Activated CD8-positive, alpha-beta memory T cell treated with anti-CD3 and anti-CD28 coated beads, Interleukin-2, amount 50 U/mL, for 48 hours (primary cell): ENCODE data around the gene P2RY14.
"Not testable (repeated sequence)": the region's sequence is repeated elsewhere in the genome, so short reads cannot be mapped to it uniquely, and the experiment has no call there.

ENCODE experiments used
- DNase-seq: peaks from one replicate; pipeline ENCODE4 v3.0.0-alpha.2; 2020

P2RY14 gene

GRCh38 chr3:151256749-151257148 is 21.6 kb downstream of the P2RY14 start:
- DNase-seq, result no peak

DNA sequence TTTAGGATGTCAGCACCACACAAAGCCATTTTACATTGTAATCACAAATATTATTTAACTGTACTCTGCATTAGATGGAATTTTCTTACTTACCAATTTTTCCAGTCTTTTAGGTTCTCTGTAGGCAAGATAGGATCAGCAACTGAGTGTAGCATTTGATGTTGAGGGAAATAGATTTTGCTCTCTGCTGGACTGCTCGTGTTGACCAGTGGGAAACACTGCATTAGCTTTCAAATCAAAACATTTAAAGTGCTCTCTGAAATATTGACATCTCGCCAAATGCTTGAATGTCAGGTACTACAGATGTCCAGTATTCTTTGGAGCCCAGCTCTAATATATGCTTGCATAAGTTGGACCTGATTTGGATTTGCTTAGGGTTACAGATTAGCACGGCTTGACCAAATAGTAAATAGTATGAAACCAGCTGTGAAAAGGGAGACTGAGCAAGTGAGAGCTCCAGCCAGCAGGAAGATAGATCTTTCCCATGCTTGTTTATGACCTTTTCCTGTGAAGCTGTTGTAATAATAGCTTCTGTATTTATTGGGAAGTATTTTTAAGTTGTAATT is 29.5 kb downstream of the P2RY14 start:
- no peak for DNase-seq

DNA sequence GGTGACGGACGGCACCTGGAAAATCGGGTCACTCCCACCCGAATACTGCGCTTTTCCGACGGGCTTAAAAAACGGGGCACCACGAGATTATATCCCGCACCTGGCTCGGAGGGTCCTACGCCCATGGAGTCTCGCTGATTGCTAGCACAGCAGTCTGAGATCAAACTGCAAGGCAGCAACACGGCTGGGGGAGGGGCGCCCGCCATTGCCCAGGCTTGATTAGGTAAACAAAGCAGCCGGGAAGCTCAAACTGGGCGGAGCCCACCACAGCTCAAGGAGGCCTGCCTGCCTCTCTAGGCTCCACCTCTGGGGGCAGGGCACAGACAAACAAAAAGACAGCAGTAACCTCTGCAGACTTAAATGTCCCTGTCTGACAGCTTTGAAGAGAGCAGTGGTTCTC is 36.3 kb downstream of the P2RY14 start:
- not testable (repeated sequence) for DNase-seq

DNA sequence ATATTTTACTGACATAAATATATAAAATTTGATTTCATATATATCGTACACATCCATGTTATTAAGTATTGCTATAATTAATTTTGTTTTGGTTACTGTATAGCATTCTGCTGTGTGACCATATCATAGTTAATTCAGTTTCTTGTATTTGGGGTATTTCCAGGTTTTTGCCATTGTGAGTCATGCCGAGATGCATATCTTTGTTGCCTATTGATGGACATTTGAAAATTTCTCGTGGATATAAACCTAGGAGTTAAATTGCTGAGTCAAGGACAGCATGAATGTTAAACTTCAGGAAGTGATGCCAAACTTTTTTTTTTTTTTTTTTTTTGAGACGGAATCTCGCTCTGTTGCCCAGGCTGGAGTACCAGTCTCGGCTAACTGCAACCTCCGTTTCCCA is 41.6 kb downstream of the P2RY14 start:
- DNase-seq, result no peak

DNA sequence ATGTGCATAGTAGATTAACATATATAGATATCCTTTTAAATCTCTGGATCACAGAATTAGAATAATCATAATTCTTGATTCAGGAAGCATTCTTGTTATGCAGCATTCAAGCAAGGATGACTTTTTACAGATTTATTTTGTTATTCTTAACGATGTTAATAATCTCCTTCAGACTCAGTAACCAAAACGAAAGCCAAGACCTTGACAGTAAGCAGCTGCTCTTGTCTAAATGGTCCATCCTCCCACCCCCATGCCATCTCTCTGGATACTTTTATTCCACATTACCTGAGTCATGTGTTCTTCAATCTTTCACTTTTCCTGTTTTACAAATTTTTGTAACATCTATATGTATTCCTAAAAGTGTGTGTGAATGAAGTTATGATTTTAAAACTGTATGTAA is 42.0 kb downstream of the P2RY14 start:
- DNase-seq, result no peak

DNA sequence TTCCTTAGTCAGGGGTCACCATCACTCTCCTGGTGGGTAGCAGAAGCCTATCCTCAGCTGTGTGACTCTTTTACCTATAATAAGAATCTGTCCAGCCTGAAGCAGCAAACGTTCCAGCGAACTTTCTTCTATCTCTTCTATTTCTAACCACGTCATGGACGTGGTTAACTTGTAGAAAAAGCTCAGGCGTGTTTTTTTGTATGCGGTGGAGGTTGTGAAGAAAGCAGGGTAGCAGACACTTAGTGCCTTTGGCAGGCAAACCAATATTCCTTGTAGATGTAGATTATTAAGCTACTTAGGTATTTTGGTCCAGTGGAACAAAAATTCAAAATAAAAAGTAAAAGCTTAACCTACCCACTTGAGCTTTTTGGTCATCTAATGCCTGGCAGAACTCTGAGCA is 43.5 kb downstream of the P2RY14 start:
- DNase-seq, result no peak

- no peak for DNase-seq
Measured at GRCh38 chr3:151232991-151233390, 45.4 kb downstream of the P2RY14 start.

- DNase-seq, result not testable (repeated sequence)
Measured at GRCh38 chr3:151232403-151232802, 45.9 kb downstream of the P2RY14 start.

GRCh38 chr3:151230646-151231045 is 47.7 kb downstream of the P2RY14 start:
- DNase-seq, result no peak

GRCh38 chr3:151228666-151229040 is 49.7 kb downstream of the P2RY14 start:
- DNase-seq, result no peak

DNA sequence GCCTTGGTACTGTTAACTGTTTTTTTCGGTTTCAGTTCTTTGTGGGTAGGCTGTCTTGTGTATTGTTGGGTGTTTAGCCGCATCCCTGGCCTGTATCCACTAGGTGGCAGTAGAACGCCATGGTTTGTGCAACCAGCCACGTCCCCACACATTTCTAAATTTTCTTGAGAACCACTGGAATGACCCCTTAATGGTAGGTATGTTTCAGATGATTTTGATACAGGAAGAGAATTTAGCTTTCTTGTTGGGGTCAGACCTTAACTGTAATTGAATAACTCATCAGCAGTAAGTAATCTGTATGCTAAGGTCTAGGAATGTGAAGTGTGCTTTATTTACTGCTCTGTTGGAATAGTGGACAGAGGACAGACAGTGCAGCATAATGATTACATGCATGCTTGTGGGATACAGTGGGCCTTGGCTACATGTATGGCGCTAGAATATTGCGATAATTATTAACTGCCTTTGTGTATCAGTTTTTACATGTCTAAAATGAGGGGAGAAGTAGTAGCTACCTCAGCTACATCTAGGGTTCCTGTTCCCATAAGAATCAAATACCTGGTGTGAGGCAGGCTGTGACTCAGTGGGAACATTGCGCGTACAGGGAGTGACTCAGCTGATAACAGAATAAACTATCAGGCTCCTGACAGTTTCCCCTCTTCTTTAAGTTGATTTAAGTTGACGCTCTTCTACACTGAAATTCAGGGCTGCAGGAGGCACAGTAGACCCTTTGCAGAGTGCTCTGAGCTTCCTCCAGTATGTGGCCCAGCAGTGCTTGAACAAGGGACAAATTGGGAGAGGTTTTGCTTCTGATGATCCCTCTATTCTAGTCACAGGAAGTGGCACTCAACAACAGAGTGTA is 50.3 kb downstream of the P2RY14 start:
- peak; percentile 88 for DNase-seq

DNA sequence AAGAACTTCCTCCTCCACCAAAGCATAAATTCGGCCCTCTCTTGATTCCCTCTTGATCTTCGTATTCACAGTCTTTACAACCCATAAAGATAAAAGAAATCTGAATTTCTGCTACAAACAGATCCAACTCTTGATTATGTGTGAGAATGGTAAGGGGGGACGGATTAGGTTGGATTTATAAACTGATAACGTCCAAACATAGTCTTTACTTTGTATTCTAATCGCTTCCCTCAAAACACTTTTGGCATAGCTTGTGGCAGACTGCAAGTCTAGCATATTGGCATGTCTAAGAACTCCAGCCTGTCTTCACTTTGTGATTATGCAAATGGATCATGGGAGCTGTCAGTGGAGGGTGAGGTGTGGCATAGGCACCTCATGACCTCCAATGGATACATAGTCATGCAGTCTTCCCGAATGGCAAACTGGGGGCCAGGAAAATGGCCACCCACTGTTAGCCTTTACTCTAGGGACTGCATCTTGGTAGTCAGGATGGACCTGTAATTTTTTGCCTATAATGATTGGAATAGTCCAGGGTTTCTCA is 51.0 kb downstream of the P2RY14 start:
- no peak for DNase-seq

DNA sequence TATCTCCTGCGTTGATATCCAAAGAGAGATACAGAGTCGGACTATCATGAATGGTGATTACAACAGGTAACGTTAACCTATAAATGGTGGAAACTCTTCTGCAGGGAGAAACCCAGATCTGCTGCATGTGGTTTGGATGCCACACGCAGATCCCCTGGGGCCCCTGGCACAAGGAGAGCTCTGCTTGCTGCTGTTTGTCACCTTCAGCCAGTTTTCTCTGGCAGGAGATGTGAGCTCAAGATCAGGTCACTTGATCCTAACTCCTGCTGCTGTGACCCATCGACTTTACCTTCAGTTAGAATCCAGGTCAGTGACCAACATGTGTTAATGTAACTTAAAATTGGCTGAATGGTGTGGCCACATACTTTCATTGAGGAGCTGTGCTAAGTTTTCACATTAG is 51.5 kb downstream of the P2RY14 start:
- no peak for DNase-seq

DNA sequence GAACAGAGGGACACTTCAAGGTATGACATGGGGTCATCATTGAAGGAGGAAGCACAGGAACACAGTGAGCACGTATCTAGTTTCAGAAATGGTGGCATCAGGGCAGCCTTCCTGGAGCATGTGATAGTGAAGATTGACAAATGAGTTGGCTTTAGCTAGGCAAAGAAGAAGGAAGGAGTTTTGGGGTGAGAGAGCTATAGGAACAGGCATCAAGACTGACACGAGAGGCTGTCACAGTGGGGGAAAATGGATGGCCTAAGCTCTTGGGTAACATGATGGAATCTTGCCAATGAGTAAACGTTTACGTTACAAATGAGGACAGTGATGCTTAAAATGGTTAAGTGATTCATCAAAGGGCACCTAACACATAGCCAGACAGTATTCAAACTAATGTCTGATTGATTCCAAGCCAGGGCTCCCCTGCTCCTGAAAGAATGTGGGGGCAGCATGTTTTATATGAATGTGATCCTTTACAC is 52.2 kb downstream of the P2RY14 start:
- no peak for DNase-seq

- no peak for DNase-seq
Measured at GRCh38 chr3:151225040-151225975, 53.0 kb downstream of the P2RY14 start.

DNA sequence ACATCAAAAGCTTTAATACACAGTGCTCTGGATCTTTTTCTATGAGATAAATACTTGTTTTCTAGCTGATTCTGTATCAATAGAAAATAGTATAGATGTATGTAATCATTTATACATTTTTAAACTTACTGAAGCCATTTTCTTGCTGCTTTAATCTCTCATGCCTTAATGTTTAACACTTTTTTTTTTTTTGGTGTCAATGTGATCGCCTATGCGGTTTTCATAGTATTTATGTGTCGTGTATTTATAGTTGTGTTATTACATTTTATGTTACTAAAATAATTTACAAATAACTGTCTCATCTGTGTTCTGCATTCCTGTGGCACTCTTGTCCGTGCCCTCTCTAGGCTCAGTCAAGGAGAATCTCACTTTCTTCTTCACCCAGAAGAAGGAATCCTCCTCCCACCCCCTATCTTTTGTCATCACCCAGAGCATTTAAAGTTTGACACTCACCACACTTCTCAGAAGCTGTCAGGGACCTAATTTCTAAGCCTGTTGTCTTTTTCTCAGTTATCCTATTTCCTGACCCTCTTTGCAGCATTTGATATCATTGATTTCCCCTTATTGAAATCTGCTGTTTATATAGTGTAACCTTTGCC is 54.0 kb downstream of the P2RY14 start:
- DNase-seq, result no peak

DNA sequence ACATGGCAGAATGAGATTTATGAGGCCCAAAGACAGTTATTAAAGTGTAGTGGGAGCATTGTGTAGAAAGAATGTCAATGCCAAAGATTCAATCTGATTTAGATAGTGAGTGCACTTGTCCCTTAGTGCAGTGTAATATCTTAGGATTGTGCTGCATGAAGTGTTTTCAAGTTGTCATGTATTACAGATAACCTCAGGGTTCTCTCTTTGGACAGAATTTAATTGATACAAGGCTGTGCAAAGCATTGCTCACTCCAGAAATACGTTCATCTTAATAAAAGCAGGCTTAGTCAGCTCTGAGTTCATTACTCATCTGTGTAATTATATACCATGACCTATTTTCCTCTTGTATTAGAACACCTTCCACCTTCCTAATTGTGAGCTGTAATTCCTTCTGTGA is 59.3 kb downstream of the P2RY14 start:
- DNase-seq, result no peak

DNA sequence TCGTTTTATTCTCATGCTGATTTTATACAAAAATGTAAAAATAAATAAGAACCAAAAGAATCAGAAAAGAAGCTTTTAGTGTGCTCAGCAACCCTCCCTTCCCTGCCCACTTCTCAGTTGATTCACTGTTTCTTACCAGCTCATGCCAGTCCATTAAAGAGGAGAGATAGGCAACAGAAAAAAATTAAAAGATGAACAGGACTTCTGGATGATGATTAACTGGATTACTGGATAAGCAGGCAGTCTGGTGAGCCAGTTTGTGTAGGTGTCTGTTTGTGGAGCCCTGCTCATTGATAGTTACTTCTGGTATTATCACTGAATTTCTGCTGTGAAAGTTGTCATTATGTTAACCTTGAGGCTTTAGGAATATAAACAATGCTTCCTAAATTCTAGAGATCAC is 60.2 kb downstream of the P2RY14 start:
- no peak for DNase-seq

DNA sequence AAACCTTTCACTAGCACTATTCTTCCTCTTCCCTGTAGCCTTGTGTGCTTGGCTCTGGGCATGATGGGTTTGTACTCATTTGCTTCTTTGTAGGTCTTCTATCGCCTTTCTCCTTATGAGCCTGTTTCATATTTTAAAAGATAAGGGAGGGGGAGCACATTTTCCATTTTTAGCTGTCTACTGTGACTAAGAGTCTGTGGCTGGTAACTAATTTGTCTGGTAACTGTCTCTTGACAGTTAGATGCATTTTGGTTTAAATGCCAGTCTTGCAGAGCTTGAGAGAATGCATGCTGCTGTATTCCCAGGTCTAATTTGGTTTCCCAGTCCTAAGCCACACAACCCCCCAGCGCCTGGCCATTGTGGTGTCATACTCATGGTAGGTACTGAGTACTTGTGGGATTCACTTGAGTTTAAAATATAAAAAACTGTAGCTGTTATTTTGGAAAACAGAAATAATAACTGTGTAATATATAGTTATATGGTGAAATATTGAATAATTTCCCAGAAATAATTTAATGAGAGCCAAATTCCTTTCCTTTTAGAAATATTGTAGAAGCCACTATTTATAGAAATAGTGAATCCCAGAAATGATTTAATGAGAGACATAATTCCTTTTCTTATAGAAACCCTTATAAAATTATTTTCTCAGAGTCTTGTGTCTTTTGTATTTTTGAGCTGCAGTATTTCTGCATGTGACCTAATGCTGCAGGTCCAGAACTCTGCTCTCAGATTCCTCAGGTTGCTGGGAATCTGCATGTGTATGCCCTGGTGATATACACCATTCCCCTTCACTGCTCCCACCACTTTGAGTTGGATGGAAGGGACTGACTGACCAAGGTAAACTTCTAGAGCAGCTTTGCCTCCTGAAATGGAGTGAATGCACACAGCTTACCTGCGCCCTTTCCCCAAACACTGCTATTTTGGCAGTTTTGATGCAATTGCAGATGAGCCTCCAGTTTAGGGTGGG is 61.4 kb downstream of the P2RY14 start:
- no peak for DNase-seq

GRCh38 chr3:151214459-151214858 is 63.9 kb downstream of the P2RY14 start:
- DNase-seq, result no peak

- DNase-seq, result no peak
Measured at GRCh38 chr3:151213881-151214280, 64.5 kb downstream of the P2RY14 start.

DNA sequence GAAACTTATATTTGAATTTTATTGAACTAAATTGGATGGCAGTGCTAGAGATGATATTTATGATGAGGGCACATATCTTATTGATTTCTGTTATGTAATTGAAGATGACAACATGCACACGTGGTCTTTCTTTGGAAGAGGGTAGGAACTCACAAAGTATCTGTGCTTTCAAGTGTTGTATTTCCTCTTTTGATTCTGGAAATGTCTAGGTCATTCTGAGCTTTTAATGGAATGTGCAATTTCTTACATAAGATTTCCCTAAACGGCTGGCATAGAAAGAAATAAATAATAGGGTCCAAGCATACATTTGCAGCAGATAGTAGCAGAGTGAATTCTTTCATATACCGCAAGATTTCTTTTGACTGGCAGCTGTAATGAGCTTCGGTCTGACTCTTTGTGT is 65.2 kb downstream of the P2RY14 start:
- DNase-seq, result no peak
